GM18519 (cell line): ENCODE data around the gene NRP2.

Source experiments
- ATAC-seq: cut with Tn5 transposase; IDR thresholded peaks from one replicate; pipeline ENCODE4 v1.9.1; 2021; ENCODE audit warnings: mild to moderate bottlenecking, moderate library complexity; ENCODE audit not compliant: unreplicated experiment, low FRiP score

The NRP2 gene

DNA sequence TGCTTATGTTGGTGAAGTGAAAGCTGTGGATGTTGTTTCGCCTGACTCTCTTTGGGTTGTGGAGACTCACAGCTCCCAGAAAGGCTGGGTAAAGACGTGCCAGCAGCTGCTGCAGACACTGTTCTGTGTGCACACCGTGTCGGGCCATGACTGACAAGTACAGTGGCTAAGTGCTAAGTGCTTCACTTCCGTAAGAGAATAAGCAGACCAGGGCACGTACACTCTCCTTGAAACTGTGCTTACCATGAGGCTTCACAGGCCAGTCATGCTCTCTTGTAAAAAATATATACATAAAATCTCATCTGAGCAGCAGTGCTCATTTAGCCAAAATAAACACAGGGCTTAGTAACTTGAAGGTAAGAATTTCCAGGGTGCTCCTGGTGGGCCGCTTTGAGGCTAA, 86.0 kb downstream of the NRP2 start:
- no peak for ATAC-seq

DNA sequence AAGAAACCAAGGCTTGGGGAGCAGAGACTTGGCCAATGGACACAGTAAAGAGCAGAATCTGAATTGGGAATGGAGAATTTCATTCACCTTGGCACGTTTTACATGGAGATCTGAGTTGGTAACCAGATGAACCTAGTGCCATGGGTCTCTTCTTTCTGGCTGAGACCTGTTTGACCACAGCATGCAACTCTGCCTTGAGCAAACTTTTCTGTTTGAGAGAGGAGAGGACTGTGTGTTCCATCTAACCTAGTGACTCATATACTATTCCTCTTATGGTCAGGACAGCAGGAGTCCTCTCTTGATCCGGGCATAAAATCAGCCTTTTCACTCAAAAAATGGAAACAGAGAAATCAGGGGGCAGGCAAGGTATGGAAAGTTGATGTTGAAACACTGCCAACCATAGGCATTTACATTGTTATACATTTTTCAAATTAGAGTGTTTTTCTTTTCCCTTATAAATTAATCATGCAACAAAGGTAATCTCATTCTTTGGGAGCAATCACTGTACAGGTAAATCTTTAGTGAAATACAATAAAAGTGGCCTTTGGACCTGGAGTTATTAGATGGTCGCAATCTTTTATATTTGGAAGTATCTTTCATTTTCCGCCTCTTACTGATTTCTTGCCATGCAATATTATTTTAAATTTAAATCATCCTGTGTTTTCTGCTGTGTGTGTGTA, 86.7 kb downstream of the NRP2 start:
- no peak for ATAC-seq

DNA sequence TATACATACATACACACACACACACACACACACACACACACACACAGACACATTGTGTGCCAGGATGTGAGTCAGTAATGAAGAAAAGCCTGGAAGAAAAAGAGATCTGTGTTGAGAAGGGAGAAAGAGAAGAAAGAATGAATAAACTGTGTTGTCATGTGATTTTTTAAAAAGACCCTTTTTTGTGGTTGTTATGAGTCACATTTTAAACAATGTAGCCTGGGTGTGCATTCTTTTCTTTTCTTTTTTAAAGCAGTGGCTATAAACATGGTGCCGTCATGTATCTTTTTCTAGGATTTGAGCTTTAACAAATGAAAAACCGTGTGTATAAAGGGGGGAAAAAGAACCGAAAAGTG, 87.2 kb downstream of the NRP2 start:
- no peak for ATAC-seq

DNA sequence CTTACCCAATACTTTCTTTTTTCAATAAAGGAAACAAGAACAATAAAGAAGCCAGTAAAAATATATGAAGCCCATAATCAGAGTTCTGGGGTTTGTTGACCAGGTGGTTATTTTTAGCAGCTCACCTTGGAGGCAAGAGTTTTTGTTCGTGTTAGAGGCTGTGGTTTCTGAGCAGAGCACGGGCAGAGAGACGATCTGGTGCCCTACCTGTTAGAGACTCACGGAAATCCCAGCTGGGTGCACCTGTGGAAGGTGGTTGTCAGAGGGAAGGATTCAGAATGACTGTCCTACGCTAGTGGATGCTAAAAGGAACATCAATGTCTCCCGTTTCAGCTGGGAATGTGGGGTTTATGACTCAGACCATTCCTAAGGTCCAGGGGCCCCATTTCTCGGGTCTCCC, 87.6 kb downstream of the NRP2 start:
- no peak for ATAC-seq

DNA sequence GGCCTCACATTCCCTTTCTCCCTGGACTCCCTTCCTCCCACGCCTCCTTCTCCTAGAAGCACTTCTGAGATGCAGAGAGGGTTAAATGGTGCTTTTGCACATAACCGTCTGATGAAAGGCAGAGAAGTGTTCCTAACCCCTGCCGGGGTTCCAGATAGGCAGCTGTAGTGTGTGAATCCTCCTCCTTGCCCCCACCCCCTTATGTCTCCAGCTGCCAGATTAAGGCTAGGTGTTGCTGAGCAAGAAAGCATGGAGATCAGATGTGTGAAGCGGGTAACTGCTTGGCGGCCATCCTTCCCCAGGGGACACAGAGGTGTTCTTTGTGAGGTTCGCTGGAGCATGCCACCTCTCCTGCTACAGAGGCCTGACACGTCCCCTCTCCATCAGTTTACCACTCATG, 88.3 kb downstream of the NRP2 start:
- no peak for ATAC-seq

DNA sequence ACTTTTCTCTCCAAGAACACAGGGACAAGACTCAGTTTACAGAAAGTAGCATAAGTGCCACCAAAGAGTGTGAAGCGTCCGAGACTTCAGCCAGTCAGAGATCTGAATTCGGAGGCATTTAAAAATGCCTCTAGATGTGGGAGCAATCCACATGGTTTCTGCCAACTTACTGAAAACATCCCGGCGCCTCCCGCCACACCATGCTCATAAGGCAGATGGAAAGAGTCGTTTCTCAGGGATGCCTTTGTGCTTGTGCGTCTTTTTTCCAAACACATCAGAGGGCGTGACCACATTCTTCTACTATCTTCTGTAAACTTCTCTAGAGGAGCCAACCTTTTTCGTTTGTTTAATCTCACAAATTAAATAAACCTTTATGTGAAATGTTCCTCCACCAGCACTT, 88.7 kb downstream of the NRP2 start:
- ATAC-seq, result no peak

DNA sequence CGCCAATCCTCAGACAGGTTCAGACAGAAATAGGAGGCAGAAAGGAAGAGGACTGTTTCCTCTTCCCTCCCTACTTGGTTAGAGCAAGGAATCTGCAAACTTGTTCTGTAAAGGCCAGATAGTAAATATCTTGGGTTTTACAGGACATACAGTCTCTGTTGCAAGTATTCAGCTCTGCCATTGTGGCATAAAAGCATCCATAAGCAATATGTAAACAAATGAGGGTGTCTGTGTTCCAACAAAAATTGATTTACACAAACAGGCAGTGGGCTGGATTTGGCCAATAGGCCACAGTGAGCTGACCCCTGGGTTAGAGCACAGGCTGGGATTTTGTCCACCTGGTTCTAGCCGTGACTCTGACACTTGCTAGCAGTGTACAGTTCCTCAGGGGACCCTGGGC, 89.4 kb downstream of the NRP2 start:
- ATAC-seq, result no peak

DNA sequence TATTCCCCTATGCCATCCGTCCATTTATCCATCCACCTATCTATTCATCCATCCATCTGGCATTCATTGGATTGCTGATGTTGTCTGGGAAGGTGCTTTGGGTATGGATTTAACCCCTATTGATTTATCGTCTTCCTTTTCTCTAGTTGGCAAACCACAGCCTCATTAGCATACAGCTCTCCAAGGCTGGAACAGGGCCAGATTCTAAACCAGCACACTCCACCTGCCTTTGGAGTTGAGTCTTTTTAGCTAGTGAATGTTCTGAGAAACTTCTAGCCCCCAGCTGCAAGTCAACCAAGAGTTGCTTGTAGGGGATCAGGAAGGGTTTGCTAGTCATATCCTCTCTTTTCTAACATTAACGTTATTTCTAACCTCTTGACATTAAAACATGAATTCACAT, 90.7 kb downstream of the NRP2 start:
- no peak for ATAC-seq

DNA sequence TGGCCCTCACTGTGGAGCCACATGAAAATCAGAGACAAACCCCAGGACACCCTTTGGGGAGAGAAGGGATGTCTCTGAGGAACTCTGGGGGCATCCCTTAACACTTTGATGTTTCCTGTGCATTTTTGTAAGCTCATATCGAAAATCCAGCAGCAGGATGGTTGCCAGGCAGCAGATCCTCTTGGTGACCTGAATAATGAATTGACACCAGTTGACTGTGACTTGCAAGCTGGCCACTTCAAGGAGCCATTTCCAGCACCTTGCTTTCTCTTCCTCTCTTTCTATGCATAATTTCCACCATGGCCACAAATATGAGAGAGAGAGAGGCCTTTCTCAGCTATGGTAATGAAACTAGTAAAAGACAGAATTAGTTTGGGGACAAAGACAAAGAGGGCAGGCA, 91.7 kb downstream of the NRP2 start:
- no peak for ATAC-seq

DNA sequence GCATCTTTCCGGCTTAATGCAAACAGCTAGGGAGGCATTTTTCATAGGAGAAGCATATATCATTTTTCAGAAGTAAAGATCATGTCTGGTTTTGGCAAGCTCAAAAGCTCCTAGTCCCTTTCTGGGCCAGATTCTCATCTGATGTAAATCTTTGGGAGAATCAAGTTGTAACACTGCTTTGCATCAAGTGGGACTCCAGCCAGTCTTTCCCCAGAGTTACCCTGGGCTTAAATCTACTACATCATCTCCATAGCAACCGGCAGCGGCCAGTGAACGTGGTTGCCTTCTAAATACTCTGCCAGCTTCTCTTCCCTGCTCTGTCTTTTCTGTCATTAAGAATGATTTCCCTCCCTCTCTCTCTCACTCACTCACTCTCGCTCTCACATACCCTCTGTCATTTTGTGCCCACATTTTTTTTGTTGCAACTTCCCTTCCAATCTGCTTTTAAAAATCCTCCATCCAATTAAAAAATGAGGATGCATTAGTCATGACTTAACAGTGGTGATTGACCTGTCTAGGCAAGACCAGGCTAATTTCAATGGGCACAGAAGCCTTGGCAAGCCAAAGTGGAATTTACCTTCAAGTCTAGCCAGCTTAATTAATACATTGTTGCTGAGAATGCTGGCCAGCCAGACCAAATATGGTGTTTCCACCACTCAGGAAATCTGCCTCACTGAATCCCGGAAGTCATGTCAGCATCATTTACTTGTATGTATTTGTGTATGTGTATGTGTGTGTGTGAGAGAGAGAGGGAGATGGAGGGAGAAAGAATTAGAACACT, 93.0 kb downstream of the NRP2 start:
- no peak for ATAC-seq

DNA sequence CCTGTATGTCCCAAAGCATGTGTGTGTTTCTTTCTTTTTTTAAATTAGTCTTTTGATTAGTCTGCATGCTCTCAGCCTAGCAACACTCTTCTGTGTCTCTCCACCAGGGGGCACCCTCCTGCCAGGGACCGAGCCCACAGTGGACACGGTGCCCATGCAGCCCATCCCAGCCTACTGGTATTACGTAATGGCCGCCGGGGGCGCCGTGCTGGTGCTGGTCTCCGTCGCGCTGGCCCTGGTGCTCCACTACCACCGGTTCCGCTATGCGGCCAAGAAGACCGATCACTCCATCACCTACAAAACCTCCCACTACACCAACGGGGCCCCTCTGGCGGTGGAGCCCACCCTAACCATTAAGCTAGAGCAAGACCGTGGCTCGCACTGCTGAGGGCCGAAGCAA, 93.8 kb downstream of the NRP2 start:
- ATAC-seq, result peak; percentile 65

DNA sequence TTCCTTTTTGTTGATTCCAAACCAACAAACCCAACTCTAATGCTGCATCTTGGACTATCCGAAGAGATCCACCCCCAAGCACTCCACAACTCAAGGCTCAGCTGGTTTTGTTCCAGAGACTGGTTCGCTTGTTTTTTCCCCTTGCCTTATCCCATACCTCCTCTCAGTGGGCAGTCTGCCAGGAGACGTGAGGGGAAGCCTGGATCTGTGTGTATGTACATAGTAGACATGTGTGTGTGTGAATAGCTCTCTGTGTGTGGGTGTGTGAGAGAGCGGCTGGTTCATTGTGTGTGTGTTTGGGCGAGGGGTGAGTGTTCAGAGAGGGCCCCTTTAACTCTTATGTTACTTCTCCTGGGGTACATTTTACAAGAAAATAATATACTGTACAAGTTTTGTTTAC, 94.4 kb downstream of the NRP2 start:
- no peak for ATAC-seq

DNA sequence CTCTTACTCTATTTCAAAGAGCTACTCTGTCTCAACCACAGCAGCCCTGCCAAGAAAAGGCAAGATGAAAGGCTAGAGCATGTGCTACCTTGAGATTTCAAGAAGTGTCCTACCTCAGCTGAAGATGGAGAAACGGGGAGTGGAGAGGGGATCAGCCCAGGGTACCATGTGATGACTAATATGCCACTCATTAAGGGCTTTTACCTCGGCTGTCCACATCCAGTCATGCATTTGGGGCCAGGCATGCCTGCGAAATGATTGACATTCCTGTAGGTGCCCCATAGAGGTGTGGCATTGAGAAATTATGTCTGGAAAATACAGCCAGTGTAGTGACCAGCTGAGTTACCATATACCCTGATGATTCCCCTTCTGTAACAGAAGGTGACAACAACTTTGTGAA, 96.1 kb downstream of the NRP2 start:
- no peak for ATAC-seq

DNA sequence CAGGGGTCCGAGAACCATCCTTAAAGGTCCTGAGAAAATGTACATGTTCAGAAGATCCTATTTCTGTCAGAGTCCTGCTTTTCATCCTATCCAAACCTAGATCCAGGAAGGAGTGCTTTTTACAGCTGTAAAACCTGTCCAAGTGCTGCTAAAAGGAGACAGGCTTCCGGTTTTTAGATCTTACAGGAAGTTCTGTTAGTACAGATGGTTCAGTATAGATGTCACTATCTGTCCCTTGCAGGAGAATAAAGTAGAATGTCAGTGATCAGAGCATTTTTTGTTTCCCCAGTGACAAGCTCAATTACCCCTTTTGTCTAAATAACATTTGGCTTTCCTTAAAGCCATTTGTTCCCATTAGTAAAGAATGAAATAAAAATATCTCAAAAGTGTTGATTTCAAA, 98.3 kb downstream of the NRP2 start:
- ATAC-seq, result no peak

DNA sequence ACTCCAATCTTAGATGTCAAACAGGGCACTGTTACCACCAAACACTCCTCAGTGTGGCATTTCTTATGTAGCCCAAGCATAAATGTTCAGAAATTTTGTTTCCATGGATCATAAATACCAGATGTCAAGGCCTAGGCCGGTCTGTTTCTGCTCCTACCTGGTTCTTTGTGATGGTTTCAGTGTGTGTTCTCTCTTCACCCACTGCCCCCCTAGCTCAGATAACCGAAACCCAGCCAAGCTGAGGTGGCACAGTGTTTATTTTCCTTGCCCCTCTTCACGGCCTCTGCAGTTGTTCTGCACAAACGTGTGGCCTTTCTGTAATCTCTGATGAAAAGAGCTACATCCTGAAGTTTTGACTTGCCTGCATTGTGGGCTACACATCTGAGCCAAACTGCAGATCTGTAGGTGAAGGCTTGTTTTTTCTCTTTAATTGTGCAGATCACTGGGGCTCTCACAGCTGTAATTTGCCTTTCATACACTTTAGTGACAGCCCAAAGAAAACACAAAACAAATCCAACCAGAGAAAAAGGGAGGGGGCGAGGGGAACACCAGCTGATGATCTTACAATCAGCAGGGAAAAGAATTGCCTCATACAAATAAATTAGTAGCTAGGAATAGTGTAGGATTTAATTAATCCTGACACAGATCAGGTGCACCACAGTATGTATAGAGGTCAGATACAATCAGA, 99.1 kb downstream of the NRP2 start:
- no peak for ATAC-seq

DNA sequence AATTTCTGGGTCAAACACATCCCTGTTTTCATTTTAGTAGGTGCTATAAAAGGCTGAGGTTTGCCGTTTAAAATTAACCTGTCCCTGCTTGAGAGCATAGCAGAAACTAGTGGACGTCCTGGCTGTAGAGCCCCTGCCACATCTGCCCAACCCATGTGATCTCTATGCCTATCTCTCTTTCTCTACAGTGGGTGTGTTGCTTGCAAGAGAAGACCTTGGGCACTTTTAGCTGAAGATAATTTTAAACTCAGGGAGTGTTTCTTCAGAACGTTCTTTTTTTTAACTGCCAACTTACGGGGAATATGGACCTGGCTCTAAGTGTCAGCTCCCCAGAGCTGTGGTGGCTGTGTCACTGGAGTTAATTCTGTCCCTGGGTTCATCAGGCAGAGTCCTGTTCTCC, 100.6 kb downstream of the NRP2 start:
- no peak for ATAC-seq

DNA sequence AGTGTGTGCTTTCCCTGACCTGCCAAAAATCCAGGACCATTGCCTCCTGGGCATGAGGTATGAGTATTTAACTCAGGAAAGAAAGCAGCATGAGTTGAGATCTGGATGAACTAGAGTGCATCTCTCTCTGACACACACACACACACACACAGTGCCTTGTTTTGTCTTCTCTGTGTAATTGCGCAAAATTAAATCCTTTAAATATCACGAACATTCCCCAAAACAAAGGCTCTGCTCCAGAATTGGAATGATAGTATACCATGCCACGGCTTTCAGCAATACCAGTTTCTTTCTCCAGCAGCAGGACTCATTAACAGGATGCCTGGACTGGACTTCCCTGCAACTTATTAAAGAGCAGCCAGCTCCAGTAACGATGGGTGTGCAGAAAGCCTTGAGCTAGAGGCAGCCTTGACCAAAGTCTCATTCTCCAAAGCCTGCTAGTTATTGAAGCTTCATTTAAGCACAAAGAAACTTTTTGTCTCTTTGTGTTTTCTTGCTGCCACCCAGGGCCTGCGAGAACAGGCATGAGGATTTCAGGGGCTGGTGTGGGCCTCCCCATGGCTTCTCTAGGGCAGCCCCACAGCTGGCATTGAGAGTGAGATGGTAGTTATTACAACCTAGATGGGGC, 101.7 kb downstream of the NRP2 start:
- ATAC-seq, result no peak

DNA sequence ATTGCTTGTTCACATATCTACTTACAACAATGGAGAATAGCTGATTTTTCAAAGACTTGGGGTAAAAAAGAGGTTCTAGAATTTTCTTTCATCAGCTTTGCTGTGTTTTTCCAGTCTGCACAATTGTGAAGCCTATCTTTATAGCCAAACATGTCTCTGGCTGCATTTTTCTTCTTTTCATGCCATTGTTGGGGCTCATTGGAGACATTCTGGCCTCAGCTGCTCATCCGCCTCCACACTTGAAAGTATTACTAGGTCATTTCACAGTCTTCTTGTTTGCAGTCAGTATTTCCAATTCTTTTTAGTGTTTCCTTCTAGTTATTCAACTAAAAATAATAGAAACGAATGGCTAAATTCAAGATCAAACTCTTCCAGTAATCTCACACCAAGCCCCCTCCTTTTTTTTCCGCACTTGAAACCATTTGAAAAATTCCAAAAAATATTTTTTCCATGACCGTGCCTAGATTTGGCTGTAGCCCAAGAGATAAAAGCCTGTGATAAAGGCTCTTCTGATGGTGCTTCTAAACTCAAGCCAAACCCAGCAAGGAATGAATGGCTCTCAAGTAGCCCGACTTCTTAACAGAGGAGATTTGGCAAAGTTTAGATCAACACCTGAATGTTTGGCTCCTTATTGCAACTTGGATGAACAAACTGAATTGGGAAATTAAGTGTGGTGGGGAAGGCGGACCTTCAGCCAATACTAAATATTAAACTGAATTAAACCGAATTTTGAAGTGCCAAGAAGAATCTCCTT, 103.4 kb downstream of the NRP2 start:
- ATAC-seq, result no peak

DNA sequence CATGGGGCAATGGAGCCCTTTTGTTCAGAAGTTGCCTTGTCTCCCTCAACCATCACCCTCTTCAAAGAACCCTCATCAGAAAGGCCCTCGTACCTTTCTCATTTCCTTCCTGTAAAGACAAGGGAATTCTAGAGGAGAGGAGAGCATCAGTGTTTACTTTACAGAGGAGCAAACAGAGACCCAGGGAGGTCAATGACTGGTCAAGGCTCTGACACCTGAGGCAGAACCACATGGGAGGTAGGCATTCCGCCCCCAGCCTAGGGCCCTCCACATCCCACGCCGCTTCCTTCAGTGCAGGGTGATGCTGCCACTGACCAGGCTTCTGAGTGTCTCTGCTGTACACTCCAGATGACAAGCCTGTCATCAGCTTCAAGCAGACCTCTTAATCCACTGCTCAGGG, 104.7 kb downstream of the NRP2 start:
- no peak for ATAC-seq

DNA sequence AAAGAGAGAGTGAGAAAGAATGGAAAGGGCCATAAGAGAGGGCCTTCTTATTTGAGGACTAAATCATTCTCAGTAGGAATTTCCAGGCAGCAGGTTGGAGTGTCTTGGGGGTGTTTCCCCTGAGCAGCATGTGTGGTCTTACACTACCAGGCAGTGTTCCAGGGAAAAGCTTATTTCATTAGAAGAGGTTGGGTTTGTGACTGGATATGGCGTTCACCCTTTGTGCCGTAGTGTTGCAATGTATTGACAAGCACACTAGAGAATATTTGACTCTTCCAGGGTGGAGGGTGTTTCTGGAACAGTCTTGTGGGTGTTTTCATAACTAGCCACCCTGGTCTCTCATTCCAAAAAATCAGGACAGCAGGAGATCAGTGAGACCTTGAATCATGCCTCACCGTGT, 105.5 kb downstream of the NRP2 start:
- no peak for ATAC-seq

DNA sequence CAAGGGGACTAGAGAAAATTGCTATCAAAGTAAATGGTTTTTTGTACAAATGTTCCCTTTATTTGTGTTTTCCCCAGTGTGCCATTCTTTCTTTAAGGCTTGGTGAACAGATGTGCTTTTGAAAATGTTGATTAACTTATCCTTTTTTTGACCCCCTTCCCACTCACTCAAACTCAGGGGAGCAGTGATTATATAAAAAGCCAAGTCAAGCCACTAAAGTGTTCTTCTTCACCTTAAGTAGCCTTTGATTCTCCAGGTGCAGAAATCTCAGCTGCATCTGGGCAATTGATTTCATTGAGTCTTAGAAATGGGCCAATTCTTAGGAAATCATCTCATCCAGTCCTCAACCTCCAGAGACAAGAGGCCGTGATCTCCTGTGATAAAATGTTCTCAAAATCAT, 107.6 kb downstream of the NRP2 start:
- ATAC-seq, result no peak
